ENCODE measurements around the gene RNF44. TPM values are rescaled to one million over a fixed set of nuclear protein-coding genes. Genes with fewer than 3 reads are reported as not detected.

RNF44 gene
- total and polyA plus RNA-seq, 5 donors = 16.5 to 31.7 (median 26.1) TPM

Other genes starting within 250 kb of the RNF44 start
- 10 to 100 TPM; 92.6 to 99.7 (median 97.9) TPM for gene KIAA1191, start 175.6 kb downstream of the RNF44 start, total RNA-seq
- 70.5 TPM for gene KIAA1191, start 175.6 kb downstream of the RNF44 start, polyA plus RNA-seq
- 1 to 10 TPM; 5.1 to 9.7 (median 8.5) TPM for gene ARL10, start 171.9 kb downstream of the RNF44 start, total RNA-seq
- gene ARL10, start 171.9 kb downstream of the RNF44 start, polyA plus RNA-seq = 5.6 TPM
- 10 to 100 TPM; 16.6 to 23.3 (median 17.9) TPM for gene NOP16, start 148.8 kb downstream of the RNF44 start, total RNA-seq
- 28.8 TPM for gene NOP16, start 148.8 kb downstream of the RNF44 start, polyA plus RNA-seq
- 100 to 1,000 TPM; 164 to 215 (median 180) TPM for gene HIGD2A, start 148.7 kb downstream of the RNF44 start, total RNA-seq
- gene HIGD2A, start 148.7 kb downstream of the RNF44 start, polyA plus RNA-seq = 349 TPM
- 100 to 1,000 TPM; 209 to 219 (median 212) TPM for gene CLTB, start 120.9 kb downstream of the RNF44 start, total RNA-seq
- 329 TPM for gene CLTB, start 120.9 kb downstream of the RNF44 start, polyA plus RNA-seq
- 10 to 100 TPM; 17.6 to 25.2 (median 18.8) TPM for gene FAF2, start 89.0 kb downstream of the RNF44 start, total RNA-seq
- 9.7 TPM for gene FAF2, start 89.0 kb downstream of the RNF44 start, polyA plus RNA-seq
- gene CDHR2, start 11.9 kb upstream of the RNF44 start, total RNA-seq = under 1 TPM in 3 of 4 donors, not detected in 1; 0.40 to 0.92 (median 0.47) TPM
- gene CDHR2, start 11.9 kb upstream of the RNF44 start, polyA plus RNA-seq = not detected
- gene GPRIN1, start 72.8 kb upstream of the RNF44 start, total RNA-seq = under 1 TPM; 0.34 to 0.62 (median 0.46) TPM
- gene GPRIN1, start 72.8 kb upstream of the RNF44 start, polyA plus RNA-seq = 0.23 TPM
- gene SNCB, start 93.1 kb upstream of the RNF44 start, total RNA-seq = 1 to 10 TPM in 1 of 4 donors, under 1 TPM in 2, not detected in 1; 0.74 to 3.2 (median 0.88) TPM
- gene SNCB, start 93.1 kb upstream of the RNF44 start, polyA plus RNA-seq = 2.3 TPM
- not detected for gene EIF4E1B, start 93.3 kb upstream of the RNF44 start, total RNA-seq
- gene EIF4E1B, start 93.3 kb upstream of the RNF44 start, polyA plus RNA-seq = not detected
- 10 to 100 TPM; 16.1 to 23.7 (median 18.8) TPM for gene TSPAN17, start 110.1 kb upstream of the RNF44 start, total RNA-seq
- gene TSPAN17, start 110.1 kb upstream of the RNF44 start, polyA plus RNA-seq = 15.8 TPM